Bronchial epithelial cell (primary cell): Measurements from ENCODE around the gene HCCS. TPM values are rescaled to one million over a fixed set of nuclear protein-coding genes. Genes with fewer than 3 reads are reported as not detected.
A peak's percentile ranks its signal among the peaks of the same experiment; 100 is the strongest.

Experiments
- DNase-seq: peaks from one replicate; pipeline ENCODE4 v3.0.0-alpha.2; 2010; ENCODE audit warnings: low read depth
- FAIRE-seq: peaks from 2 replicates; lab custom pipeline; 2011; peaks lifted over from hg19 to GRCh38; lab: Jason Lieb, UNC
- H3K27me3 ChIP-seq: 2 replicates; pipeline ENCODE4 v1.5.1; 2011; ENCODE audit warnings: low read length; ENCODE audit not compliant: control insufficient read depth, insufficient read depth
- H3K36me3 ChIP-seq: 2 replicates; pipeline ENCODE4 v1.5.1; 2011; ENCODE audit warnings: low read length; ENCODE audit not compliant: control insufficient read depth, insufficient read depth
- H3K4me3 ChIP-seq: 2 replicates; pipeline ENCODE4 v1.5.1; 2011; ENCODE audit warnings: mild to moderate bottlenecking, low read depth, low read length, control low read depth
- CTCF ChIP-seq: IDR thresholded peaks from 2 replicates; pipeline ENCODE4 v1.5.1; 2011; ENCODE audit warnings: mild to moderate bottlenecking, moderate library complexity, low read length, control low read depth, inconsistent platforms; ENCODE audit not compliant: insufficient read depth, severe bottlenecking
- total RNA-seq: library from RNA; depleted of rRNA; stranded (reverse); fragments of >200 nt; gene quantifications from 2 replicates; pipeline ENCODE4 v1.2.1, GENCODE V29; 2014

The HCCS gene
- 25.0 and 25.3 TPM in 2 replicates for total RNA-seq

- Histone ChIP-seq H3K36me3 (peaks cover 6% of the 10 kb centered on the region), H3K27me3 (no peaks in the 10 kb centered on the region), H3K4me3 (peak within 1 kb of the TSS; percentile 88)
- peak; percentile 70 for DNase-seq
- no peak for FAIRE-seq
- no peak for TF ChIP-seq CTCF
These were observed at the start of gene HCCS for GRCh38 chrX:11111037-11111851. Gene HCCS (plus strand): TSS chrX:11111332. CDS start chrX:11112061, 729 bp downstream.

- no peak overlapping the region for H3K4me3 ChIP-seq
- FAIRE-seq (no peak), DNase-seq (no peak)
- H3K36me3 ChIP-seq = no peaks in the 10 kb centered on the region
- no peak for TF ChIP-seq CTCF
- no peaks in the 10 kb centered on the region for H3K27me3 ChIP-seq
These were observed 46.9 kb upstream of the HCCS start for GRCh38 chrX:11064276-11064675.

GRCh38 chrX:11064851-11065600 lies 46.1 kb upstream of the HCCS start:
- peak; percentile 75 for DNase-seq
- TF ChIP-seq CTCF = no peak
- no peaks in the 10 kb centered on the region for H3K27me3 ChIP-seq
- FAIRE-seq = peak; percentile 28
- no peak overlapping the region for H3K4me3 ChIP-seq
- no peaks in the 10 kb centered on the region for H3K36me3 ChIP-seq

- H3K4me3 ChIP-seq = no peak overlapping the region
- no peaks in the 10 kb centered on the region for H3K36me3 ChIP-seq
- no peak for FAIRE-seq
- DNase-seq = no peak
- no peaks in the 10 kb centered on the region for H3K27me3 ChIP-seq
- TF ChIP-seq CTCF = no peak
These were observed 44.3 kb upstream of the HCCS start for GRCh38 chrX:11066812-11067211.

GRCh38 chrX:11073381-11073780 lies 37.8 kb upstream of the HCCS start:
- DNase-seq (no peak), FAIRE-seq (no peak)
- no peak overlapping the region for H3K4me3 ChIP-seq
- no peaks in the 10 kb centered on the region for H3K27me3 ChIP-seq
- no peaks in the 10 kb centered on the region for H3K36me3 ChIP-seq
- TF ChIP-seq CTCF = no peak
